OCI-LY3 (cell line): ENCODE data around the gene SGK2.

Source experiments
- CTCF ChIP-seq: fragments of 200-600, 300-600 bp; sonication (generic); IDR thresholded peaks from 2 replicates; pipeline ENCODE4 v1.5.1; 2014; ENCODE audit warnings: antibody characterized with exemption, low read length, low read depth
- EZH2phosphoT487 ChIP-seq: fragments of 200-600 bp; shearing (Covaris generic); IDR thresholded peaks from 2 replicates; pipeline ENCODE4 v1.6.1; 2018; ENCODE audit warnings: antibody characterized with exemption, mixed run types, low read depth

GRCh38 chr20:43579861-43580793 is 21.3 kb downstream of the SGK2 start:
- TF ChIP-seq CTCF (no peak), EZH2phosphoT487 (no peak)
